Measurements from ENCODE around the gene DCST1.

The DCST1 gene

GRCh38 chr1:155093911-155094621 lies 60.4 kb downstream of the DCST1 start:
- no peak for DNase-seq

GRCh38 chr1:155094622-155094948 lies 61.0 kb downstream of the DCST1 start:
- no peak for DNase-seq

GRCh38 chr1:155099331-155099730 lies 65.7 kb downstream of the DCST1 start:
- DNase-seq, result no peak

Data from GOT3 (cell line).